ENCODE measurements around the gene ITGA1.

Gene ITGA1

DNA sequence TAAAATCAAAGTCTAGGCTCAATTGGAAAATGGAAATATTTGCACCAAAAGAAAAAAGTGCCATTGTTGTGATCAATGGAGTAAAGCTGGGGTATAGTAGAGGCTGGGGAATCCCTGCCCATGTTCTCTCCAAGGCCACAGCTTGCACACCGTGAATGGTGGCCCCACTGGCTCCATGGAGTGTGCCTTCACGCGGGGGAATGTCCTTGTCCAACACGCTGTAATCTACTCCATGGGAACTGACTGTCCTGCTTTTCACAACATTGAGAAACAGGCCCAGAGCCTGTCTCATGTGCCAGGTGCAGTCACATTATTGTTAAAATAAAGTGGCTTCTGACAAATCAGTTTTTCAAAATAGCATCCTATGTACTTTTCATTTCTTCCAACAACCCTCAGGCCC, 168.3 kb downstream of the ITGA1 start:
- no peak for ATAC-seq
- TF ChIP-seq, protein P1, sequence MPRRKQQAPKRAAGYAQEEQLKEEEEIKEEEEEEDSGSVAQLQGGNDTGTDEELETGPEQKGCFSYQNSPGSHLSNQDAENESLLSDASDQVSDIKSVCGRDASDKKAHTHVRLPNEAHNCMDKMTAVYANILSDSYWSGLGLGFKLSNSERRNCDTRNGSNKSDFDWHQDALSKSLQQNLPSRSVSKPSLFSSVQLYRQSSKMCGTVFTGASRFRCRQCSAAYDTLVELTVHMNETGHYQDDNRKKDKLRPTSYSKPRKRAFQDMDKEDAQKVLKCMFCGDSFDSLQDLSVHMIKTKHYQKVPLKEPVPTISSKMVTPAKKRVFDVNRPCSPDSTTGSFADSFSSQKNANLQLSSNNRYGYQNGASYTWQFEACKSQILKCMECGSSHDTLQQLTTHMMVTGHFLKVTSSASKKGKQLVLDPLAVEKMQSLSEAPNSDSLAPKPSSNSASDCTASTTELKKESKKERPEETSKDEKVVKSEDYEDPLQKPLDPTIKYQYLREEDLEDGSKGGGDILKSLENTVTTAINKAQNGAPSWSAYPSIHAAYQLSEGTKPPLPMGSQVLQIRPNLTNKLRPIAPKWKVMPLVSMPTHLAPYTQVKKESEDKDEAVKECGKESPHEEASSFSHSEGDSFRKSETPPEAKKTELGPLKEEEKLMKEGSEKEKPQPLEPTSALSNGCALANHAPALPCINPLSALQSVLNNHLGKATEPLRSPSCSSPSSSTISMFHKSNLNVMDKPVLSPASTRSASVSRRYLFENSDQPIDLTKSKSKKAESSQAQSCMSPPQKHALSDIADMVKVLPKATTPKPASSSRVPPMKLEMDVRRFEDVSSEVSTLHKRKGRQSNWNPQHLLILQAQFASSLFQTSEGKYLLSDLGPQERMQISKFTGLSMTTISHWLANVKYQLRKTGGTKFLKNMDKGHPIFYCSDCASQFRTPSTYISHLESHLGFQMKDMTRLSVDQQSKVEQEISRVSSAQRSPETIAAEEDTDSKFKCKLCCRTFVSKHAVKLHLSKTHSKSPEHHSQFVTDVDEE (CRISPR knock-in tag; IDR thresholded peaks at IDR 0.05): no peak
- no peak for TF ChIP-seq ARNTL (CRISPR knock-in tag; IDR thresholded peaks at IDR 0.05; ENCODE audit: borderline replicate concordance, low read depth)
- no peak for TF ChIP-seq BACH2 (CRISPR knock-in tag; IDR thresholded peaks at IDR 0.05; ENCODE audit: borderline replicate concordance)
- TF ChIP-seq, protein P2, sequence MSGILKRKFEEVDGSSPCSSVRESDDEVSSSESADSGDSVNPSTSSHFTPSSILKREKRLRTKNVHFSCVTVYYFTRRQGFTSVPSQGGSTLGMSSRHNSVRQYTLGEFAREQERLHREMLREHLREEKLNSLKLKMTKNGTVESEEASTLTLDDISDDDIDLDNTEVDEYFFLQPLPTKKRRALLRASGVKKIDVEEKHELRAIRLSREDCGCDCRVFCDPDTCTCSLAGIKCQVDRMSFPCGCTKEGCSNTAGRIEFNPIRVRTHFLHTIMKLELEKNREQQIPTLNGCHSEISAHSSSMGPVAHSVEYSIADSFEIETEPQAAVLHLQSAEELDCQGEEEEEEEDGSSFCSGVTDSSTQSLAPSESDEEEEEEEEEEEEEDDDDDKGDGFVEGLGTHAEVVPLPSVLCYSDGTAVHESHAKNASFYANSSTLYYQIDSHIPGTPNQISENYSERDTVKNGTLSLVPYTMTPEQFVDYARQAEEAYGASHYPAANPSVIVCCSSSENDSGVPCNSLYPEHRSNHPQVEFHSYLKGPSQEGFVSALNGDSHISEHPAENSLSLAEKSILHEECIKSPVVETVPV (CRISPR knock-in tag; IDR thresholded peaks at IDR 0.05): no peak
- TF ChIP-seq ZNF565 (CRISPR knock-in tag; conservative IDR thresholded peaks at IDR 0.05; ENCODE audit: low read depth): no peak
- no peak for TF ChIP-seq ISL1 (CRISPR knock-in tag; IDR thresholded peaks at IDR 0.05)
- no peak for TF ChIP-seq ZNF8 (CRISPR knock-in tag; IDR thresholded peaks at IDR 0.05)
- TF ChIP-seq TCF4 (CRISPR knock-in tag; IDR thresholded peaks at IDR 0.05; ENCODE audit: borderline replicate concordance): no peak
- no peak for TF ChIP-seq ZC3H10 (CRISPR knock-in tag; IDR thresholded peaks at IDR 0.05)
- TF ChIP-seq GLIS3 (CRISPR knock-in tag; IDR thresholded peaks at IDR 0.05): no peak
- TF ChIP-seq ZNF70 (CRISPR knock-in tag; IDR thresholded peaks at IDR 0.05): no peak
- no peak for TF ChIP-seq POU6F1 (CRISPR knock-in tag; IDR thresholded peaks at IDR 0.05; ENCODE audit: borderline replicate concordance, low read depth)
- no peak for TF ChIP-seq RARB (CRISPR knock-in tag; IDR thresholded peaks at IDR 0.05)

- ATAC-seq: peak; percentile 70
- TF ChIP-seq ZFP30 (CRISPR knock-in tag; IDR thresholded peaks at IDR 0.05) (no peak), ZNF565 (CRISPR knock-in tag; conservative IDR thresholded peaks at IDR 0.05; ENCODE audit: low read depth) (no peak), TOX (CRISPR knock-in tag; IDR thresholded peaks at IDR 0.05; ENCODE audit: borderline replicate concordance) (no peak), ZNF8 (CRISPR knock-in tag; IDR thresholded peaks at IDR 0.05) (no peak), ESRRG (CRISPR knock-in tag; IDR thresholded peaks at IDR 0.05) (no peak), ZC3H10 (CRISPR knock-in tag; IDR thresholded peaks at IDR 0.05) (no peak), ZFP3 (CRISPR knock-in tag; IDR thresholded peaks at IDR 0.05) (no peak), BACH2 (CRISPR knock-in tag; IDR thresholded peaks at IDR 0.05; ENCODE audit: borderline replicate concordance) (no peak), SNAI2 (CRISPR knock-in tag; IDR thresholded peaks at IDR 0.05) (no peak), ZNF70 (CRISPR knock-in tag; IDR thresholded peaks at IDR 0.05) (no peak)
- TF ChIP-seq, protein P1 (CRISPR knock-in tag; IDR thresholded peaks at IDR 0.05): no peak
- TF ChIP-seq, protein P3, sequence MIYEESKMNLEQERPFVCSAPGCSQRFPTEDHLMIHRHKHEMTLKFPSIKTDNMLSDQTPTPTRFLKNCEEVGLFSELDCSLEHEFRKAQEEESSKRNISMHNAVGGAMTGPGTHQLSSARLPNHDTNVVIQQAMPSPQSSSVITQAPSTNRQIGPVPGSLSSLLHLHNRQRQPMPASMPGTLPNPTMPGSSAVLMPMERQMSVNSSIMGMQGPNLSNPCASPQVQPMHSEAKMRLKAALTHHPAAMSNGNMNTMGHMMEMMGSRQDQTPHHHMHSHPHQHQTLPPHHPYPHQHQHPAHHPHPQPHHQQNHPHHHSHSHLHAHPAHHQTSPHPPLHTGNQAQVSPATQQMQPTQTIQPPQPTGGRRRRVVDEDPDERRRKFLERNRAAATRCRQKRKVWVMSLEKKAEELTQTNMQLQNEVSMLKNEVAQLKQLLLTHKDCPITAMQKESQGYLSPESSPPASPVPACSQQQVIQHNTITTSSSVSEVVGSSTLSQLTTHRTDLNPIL (CRISPR knock-in tag; IDR thresholded peaks at IDR 0.05; ENCODE audit: low read depth): no peak
- TF ChIP-seq, protein P2 (CRISPR knock-in tag; IDR thresholded peaks at IDR 0.05): no peak
These were observed 169.4 kb downstream of the ITGA1 start for GRCh38 chr5:52956915-52957747.

Measured in SK-N-SH treated with all-trans-retinoic acid at 6 μM for 48 hours (cell line).